HL-60 (cell line): ENCODE measurements around the gene HSPA4.
"Not testable (repeated sequence)": the region's sequence is repeated elsewhere in the genome, so short reads cannot be mapped to it uniquely, and the experiment has no call there.

Experiments used
- DNase-seq, 2 experiments: peaks; one replicate each; pipeline ENCODE4 v3.0.0-alpha.2; 2010 to 2020; ENCODE audit warnings: low read depth in 1 of 2, low spot score in 1 of 2
- H3K27ac ChIP-seq: fragments of 250-450 bp; sonication (Bioruptor Pico); replicated peaks from 2 replicates; pipeline ENCODE4 v1.5.1; 2020; ENCODE audit warnings: mild to moderate bottlenecking, moderate library complexity
- H3K27me3 ChIP-seq: fragments of 250-450 bp; sonication (Bioruptor Pico); 2 replicates; pipeline ENCODE4 v1.5.1; 2021; ENCODE audit warnings: mild to moderate bottlenecking, moderate library complexity; ENCODE audit not compliant: insufficient read depth, poor library complexity, severe bottlenecking
- H3K4me3 ChIP-seq: replicated peaks from 2 replicates; pipeline ENCODE4 v1.5.1; 2011; ENCODE audit warnings: mild to moderate bottlenecking, control low read depth, low read length; ENCODE audit not compliant: insufficient read depth
- CTCF ChIP-seq: IDR thresholded peaks from one replicate; pipeline ENCODE4 v1.5.1; 2011; ENCODE audit warnings: low read length, control low read depth, inconsistent platforms; ENCODE audit not compliant: insufficient read depth
- GABPA ChIP-seq: IDR thresholded peaks from 2 replicates; pipeline ENCODE4 v1.6.1; 2012; ENCODE audit warnings: low read depth
- POLR2AphosphoS5 ChIP-seq: IDR thresholded peaks from 2 replicates; pipeline ENCODE4 v1.6.1; 2012; ENCODE audit warnings: low read depth
- REST ChIP-seq: IDR thresholded peaks from 2 replicates; pipeline ENCODE4 v1.6.1; 2012; ENCODE audit warnings: low read depth; ENCODE audit not compliant: insufficient replicate concordance
- SPI1 ChIP-seq: IDR thresholded peaks from 2 replicates; pipeline ENCODE4 v1.6.1; 2012; ENCODE audit warnings: low read depth, mild to moderate bottlenecking, borderline replicate concordance

The HSPA4 gene

GRCh38 chr5:133130387-133131118, 78.7 kb downstream of the HSPA4 start:
- TF ChIP-seq CTCF (no peak), REST (no peak), GABPA (no peak), POLR2AphosphoS5 (no peak), SPI1 (peak; percentile 82; the same call in 1 of the 2 replicates)
- Histone ChIP-seq H3K27me3 (no peaks in the 10 kb centered on the region), H3K27ac (no peak overlapping the region), H3K4me3 (no peak overlapping the region)
- peak; percentile 4 to 45 for DNase-seq

- H3K4me3 ChIP-seq = no peak overlapping the region
- H3K27ac ChIP-seq = no peak overlapping the region
- H3K27me3 ChIP-seq = no peaks in the 10 kb centered on the region
- TF ChIP-seq GABPA (no peak), SPI1 (no peak), POLR2AphosphoS5 (no peak), REST (no peak), CTCF (no peak)
- DNase-seq = no peak
These were observed 80.9 kb downstream of the HSPA4 start for GRCh38 chr5:133132717-133133116.

- DNase-seq, H3K27ac ChIP-seq, H3K4me3 ChIP-seq, H3K27me3 ChIP-seq: not testable (repeated sequence)
These were observed 81.4 kb downstream of the HSPA4 start for GRCh38 chr5:133133241-133133640.

- H3K4me3 ChIP-seq, H3K27me3 ChIP-seq, H3K27ac ChIP-seq, DNase-seq: not testable (repeated sequence)
These were observed 85.1 kb downstream of the HSPA4 start for GRCh38 chr5:133136890-133137289.

- Histone ChIP-seq H3K27ac (no peak overlapping the region), H3K27me3 (no peaks in the 10 kb centered on the region), H3K4me3 (no peak overlapping the region)
- TF ChIP-seq REST = no peak
- no peak for TF ChIP-seq POLR2AphosphoS5
- TF ChIP-seq GABPA = no peak
- no peak for TF ChIP-seq CTCF
- TF ChIP-seq SPI1 = no peak
- DNase-seq = no peak
These were observed 88.5 kb downstream of the HSPA4 start for GRCh38 chr5:133140311-133140710.
